ENCODE results near the gene KANSL1.
A peak's percentile ranks its signal among the peaks of the same experiment; 100 is the strongest.
"Not testable (repeated sequence)": the region's sequence is repeated elsewhere in the genome, so short reads cannot be mapped to it uniquely, and the experiment has no call there.

Gene KANSL1

DNA sequence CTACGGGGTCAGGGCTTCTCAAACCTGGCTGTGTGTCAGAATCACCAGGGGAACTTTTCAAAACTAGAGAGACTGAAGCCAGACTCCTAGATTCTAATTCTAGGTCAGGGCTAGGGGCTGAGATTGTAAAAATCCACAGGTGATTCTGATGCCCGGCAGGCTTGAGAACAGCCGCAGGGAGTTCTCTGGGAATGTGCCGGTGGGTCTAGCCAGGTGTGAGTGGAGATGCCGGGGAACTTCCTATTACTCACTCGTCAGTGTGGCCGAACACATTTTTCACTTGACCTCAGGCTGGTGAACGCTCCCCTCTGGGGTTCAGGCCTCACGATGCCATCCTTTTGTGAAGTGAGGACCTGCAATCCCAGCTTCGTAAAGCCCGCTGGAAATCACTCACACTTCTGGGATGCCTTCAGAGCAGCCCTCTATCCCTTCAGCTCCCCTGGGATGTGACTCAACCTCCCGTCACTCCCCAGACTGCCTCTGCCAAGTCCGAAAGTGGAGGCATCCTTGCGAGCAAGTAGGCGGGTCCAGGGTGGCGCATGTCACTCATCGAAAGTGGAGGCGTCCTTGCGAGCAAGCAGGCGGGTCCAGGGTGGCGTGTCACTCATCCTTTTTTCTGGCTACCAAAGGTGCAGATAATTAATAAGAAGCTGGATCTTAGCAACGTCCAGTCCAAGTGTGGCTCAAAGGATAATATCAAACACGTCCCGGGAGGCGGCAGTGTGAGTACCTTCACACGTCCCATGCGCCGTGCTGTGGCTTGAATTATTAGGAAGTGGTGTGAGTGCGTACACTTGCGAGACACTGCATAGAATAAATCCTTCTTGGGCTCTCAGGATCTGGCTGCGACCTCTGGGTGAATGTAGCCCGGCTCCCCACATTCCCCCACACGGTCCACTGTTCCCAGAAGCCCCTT is 183.3 kb downstream of the KANSL1 start:
- Histone ChIP-seq H3K9ac (ENCODE audit: low read length in 5 of 5) (no peak overlapping the region), H3K36me3 (ENCODE audit: control insufficient read depth in 5 of 5, insufficient read depth in 5 of 5, low read length in 5 of 5) (no peaks in the 10 kb centered on the region), H3K9me3 (ENCODE audit: control insufficient read depth in 5 of 5, low read length in 5 of 5) (no peaks in the 10 kb centered on the region), H3K27ac (ENCODE audit: low read depth, low read length) (no peak overlapping the region), H3K4me1 (ENCODE audit: control insufficient read depth in 5 of 5, insufficient read depth in 5 of 5, low read length in 5 of 5) (peaks cover 0 to 35% (median 13%) of the 10 kb centered on the region in 5 donors), H3K4me3 (ENCODE audit: low read depth in 1 of 5, low read length in 5 of 5) (peak overlapping the region in 1 of 5 donors; percentile 11), H3K27me3 (ENCODE audit: control insufficient read depth in 5 of 5, insufficient read depth in 4 of 5, low read length in 5 of 5) (no peaks in the 10 kb centered on the region)

DNA sequence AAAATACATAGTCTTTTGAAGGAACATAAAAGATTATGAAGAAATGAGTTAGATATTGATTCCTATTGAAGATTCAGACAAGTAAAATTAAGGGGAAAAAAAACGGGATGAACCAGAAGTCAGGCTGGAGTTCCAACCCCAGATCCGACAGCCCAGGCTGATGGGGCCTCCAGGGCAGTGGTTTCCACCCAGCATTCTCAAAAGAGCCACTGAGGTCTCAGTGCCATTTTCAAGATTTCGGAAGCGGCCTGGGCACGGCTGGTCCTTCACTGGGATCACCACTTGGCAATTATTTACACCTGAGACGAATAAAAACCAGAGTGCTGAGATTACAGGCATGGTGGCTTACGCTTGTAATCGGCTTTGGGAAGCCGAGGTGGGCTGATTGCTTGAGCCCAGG is 184.6 kb downstream of the KANSL1 start:
- Histone ChIP-seq H3K4me1 (ENCODE audit: control insufficient read depth in 5 of 5, insufficient read depth in 5 of 5, low read length in 5 of 5) (peaks cover 2 to 39% (median 9%) of the 10 kb centered on the region in 5 donors), H3K9me3 (ENCODE audit: control insufficient read depth in 5 of 5, low read length in 5 of 5) (no peaks in the 10 kb centered on the region), H3K36me3 (ENCODE audit: control insufficient read depth in 5 of 5, insufficient read depth in 5 of 5, low read length in 5 of 5) (no peaks in the 10 kb centered on the region), H3K9ac (ENCODE audit: low read length in 5 of 5) (no peak overlapping the region), H3K4me3 (ENCODE audit: low read depth in 1 of 5, low read length in 5 of 5) (no peak overlapping the region), H3K27me3 (ENCODE audit: control insufficient read depth in 5 of 5, insufficient read depth in 4 of 5, low read length in 5 of 5) (no peaks in the 10 kb centered on the region), H3K27ac (ENCODE audit: low read depth, low read length) (no peak overlapping the region)

DNA sequence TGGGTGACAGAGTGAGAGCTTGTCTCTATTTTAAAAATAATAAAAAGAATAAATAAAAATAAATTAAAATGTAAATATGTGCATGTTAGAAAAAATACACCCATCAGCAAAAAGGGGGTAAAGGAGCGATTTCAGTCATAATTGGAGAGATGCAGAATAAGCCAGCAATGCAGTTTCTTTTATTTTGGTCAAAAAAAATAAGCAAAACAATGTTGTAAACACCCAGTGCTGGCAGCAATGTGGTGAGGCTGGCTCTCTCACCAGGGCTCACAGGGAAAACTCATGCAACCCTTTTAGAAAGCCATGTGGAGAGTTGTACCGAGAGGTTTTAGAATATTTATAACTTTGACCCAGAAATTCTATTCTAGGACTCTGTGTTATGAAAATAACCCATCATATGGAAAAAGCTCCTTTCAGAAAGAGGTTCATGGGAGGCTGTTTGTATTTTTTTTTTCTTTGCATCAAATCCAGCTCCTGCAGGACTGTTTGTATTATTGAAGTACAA is 185.7 kb downstream of the KANSL1 start:
- Histone ChIP-seq H3K4me3 (ENCODE audit: low read depth in 1 of 5, low read length in 5 of 5) (no peak overlapping the region), H3K36me3 (ENCODE audit: control insufficient read depth in 5 of 5, insufficient read depth in 5 of 5, low read length in 5 of 5) (no peaks in the 10 kb centered on the region), H3K9ac (ENCODE audit: low read length in 5 of 5) (no peak overlapping the region), H3K4me1 (ENCODE audit: control insufficient read depth in 5 of 5, insufficient read depth in 5 of 5, low read length in 5 of 5) (peaks cover 2 to 41% (median 16%) of the 10 kb centered on the region in 5 donors), H3K9me3 (ENCODE audit: control insufficient read depth in 5 of 5, low read length in 5 of 5) (no peaks in the 10 kb centered on the region), H3K27ac (ENCODE audit: low read depth, low read length) (no peak overlapping the region), H3K27me3 (ENCODE audit: control insufficient read depth in 5 of 5, insufficient read depth in 4 of 5, low read length in 5 of 5) (no peaks in the 10 kb centered on the region)

DNA sequence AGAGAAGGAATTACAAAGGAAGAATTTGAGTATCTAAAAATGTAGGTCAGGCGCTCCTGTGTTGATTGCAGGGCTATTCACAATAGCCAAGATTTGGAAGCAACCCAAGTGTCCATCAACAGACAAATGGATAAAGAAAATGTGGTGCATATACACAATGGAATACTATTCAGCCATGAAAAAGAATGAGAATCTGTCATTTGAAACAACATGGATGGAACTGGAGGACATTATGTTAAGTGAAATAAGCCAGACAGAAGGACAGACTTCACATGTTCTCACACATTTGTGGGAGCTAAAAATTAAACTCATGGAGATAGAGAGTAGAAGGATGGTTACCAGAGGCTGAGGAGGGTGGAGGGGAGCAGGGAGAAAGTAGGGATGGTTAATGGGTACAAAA is 187.1 kb downstream of the KANSL1 start:
- not testable (repeated sequence) for H3K4me3 ChIP-seq (ENCODE audit: low read depth in 1 of 5, low read length in 5 of 5); H3K9ac ChIP-seq (ENCODE audit: low read length in 5 of 5); H3K36me3 ChIP-seq (ENCODE audit: control insufficient read depth in 5 of 5, insufficient read depth in 5 of 5, low read length in 5 of 5); H3K9me3 ChIP-seq (ENCODE audit: control insufficient read depth in 5 of 5, low read length in 5 of 5); H3K27me3 ChIP-seq (ENCODE audit: control insufficient read depth in 5 of 5, insufficient read depth in 4 of 5, low read length in 5 of 5); H3K27ac ChIP-seq (ENCODE audit: low read depth, low read length)
- peaks cover 2 to 41% (median 16%) of the 10 kb centered on the region in 5 donors for H3K4me1 ChIP-seq (ENCODE audit: control insufficient read depth in 5 of 5, insufficient read depth in 5 of 5, low read length in 5 of 5)

DNA sequence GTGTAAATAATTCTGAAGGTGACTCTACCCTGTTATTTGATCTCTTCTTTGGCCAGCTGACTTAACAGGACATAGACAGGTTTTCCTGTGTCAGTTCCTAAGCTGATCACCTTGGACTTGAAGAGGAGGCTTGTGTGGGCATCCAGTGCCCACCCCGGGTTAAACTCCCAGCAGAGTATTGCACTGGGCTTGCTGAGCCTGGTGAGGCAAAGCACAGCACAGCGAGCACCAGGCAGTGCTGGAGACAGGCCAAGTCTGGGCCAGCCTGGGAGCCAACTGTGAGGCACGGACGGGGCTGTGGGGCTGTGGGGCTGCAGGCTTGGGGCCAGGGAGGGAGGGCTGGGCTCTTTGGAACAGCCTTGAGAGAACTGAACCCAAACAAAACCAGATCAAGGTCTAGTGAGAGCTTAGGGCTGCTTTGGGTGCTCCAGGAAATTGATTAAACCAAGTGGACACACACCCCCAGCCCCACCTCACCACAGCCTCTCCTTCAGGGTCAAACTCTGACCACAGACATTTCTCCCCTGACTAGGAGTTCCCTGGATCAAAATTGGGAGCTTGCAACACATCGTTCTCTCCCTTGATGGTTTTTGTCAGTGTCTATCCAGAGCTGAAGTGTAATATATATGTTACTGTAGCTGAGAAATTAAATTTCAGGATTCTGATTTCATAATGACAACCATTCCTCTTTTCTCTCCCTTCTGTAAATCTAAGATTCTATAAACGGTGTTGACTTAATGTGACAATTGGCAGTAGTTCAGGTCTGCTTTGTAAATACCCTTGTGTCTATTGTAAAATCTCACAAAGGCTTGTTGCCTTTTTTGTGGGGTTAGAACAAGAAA is 189.1 kb downstream of the KANSL1 start:
- Histone ChIP-seq H3K4me1 (ENCODE audit: control insufficient read depth in 5 of 5, insufficient read depth in 5 of 5, low read length in 5 of 5) (peaks cover 2 to 36% (median 20%) of the 10 kb centered on the region in 5 donors), H3K9me3 (ENCODE audit: control insufficient read depth in 5 of 5, low read length in 5 of 5) (no peaks in the 10 kb centered on the region), H3K9ac (ENCODE audit: low read length in 5 of 5) (no peak overlapping the region), H3K36me3 (ENCODE audit: control insufficient read depth in 5 of 5, insufficient read depth in 5 of 5, low read length in 5 of 5) (no peaks in the 10 kb centered on the region), H3K27ac (ENCODE audit: low read depth, low read length) (no peak overlapping the region), H3K4me3 (ENCODE audit: low read depth in 1 of 5, low read length in 5 of 5) (no peak overlapping the region), H3K27me3 (ENCODE audit: control insufficient read depth in 5 of 5, insufficient read depth in 4 of 5, low read length in 5 of 5) (no peaks in the 10 kb centered on the region)

DNA sequence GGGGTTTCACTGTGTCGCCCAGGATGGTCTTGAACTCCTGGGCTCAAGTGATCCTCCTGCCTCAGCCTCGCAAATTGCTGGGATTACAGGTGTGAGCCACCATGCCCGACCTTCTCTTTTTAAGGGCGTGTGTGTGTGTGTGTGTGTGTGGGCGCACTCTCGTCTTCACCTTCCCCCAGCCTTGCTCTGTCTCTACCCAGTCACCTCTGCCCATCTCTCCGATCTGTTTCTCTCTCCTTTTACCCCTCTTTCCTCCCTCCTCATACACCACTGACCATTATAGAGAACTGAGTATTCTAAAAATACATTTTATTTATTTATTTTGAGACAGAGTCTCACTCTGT is 190.3 kb downstream of the KANSL1 start:
- Histone ChIP-seq H3K9me3 (ENCODE audit: control insufficient read depth in 5 of 5, low read length in 5 of 5) (no peaks in the 10 kb centered on the region), H3K4me1 (ENCODE audit: control insufficient read depth in 5 of 5, insufficient read depth in 5 of 5, low read length in 5 of 5) (peaks cover 2 to 37% (median 19%) of the 10 kb centered on the region in 5 donors), H3K36me3 (ENCODE audit: control insufficient read depth in 5 of 5, insufficient read depth in 5 of 5, low read length in 5 of 5) (no peaks in the 10 kb centered on the region), H3K27me3 (ENCODE audit: control insufficient read depth in 5 of 5, insufficient read depth in 4 of 5, low read length in 5 of 5) (no peaks in the 10 kb centered on the region), H3K4me3 (ENCODE audit: low read depth in 1 of 5, low read length in 5 of 5) (no peak overlapping the region), H3K27ac (ENCODE audit: low read depth, low read length) (no peak overlapping the region), H3K9ac (ENCODE audit: low read length in 5 of 5) (no peak overlapping the region)

DNA sequence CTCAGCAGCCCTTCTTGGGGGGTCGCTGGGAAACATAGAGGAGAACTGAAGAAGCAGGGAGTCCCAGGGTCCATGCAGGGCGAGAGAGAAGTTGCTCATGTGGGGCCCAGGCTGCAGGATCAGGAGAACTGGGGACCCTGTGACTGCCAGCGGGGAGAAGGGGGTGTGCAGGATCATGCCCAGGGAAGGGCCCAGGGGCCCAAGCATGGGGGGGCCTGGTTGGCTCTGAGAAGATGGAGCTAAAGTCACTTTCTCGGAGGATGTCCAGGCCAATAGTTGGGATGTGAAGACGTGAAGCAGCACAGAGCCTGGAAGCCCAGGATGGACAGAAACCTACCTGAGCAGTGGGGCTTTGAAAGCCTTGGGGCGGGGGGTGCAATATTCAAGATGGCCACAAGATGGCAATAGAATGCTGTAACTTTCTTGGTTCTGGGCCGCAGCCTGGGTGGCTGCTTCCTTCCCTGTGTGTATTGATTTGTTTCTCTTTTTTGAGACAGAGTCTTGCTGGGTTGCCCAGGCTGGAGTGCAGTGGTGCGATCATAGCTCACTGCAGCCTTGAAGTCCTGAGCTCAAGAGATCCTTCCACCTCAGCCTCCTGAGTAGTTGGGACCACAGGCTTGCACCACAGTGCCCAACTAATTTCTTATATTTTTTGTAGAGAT is 190.8 kb downstream of the KANSL1 start:
- Histone ChIP-seq H3K9ac (ENCODE audit: low read length in 5 of 5) (no peak overlapping the region), H3K27ac (ENCODE audit: low read depth, low read length) (no peak overlapping the region), H3K9me3 (ENCODE audit: control insufficient read depth in 5 of 5, low read length in 5 of 5) (no peaks in the 10 kb centered on the region), H3K27me3 (ENCODE audit: control insufficient read depth in 5 of 5, insufficient read depth in 4 of 5, low read length in 5 of 5) (no peaks in the 10 kb centered on the region), H3K36me3 (ENCODE audit: control insufficient read depth in 5 of 5, insufficient read depth in 5 of 5, low read length in 5 of 5) (no peaks in the 10 kb centered on the region), H3K4me1 (ENCODE audit: control insufficient read depth in 5 of 5, insufficient read depth in 5 of 5, low read length in 5 of 5) (peaks cover 2 to 32% (median 19%) of the 10 kb centered on the region in 5 donors), H3K4me3 (ENCODE audit: low read depth in 1 of 5, low read length in 5 of 5) (no peak overlapping the region)

DNA sequence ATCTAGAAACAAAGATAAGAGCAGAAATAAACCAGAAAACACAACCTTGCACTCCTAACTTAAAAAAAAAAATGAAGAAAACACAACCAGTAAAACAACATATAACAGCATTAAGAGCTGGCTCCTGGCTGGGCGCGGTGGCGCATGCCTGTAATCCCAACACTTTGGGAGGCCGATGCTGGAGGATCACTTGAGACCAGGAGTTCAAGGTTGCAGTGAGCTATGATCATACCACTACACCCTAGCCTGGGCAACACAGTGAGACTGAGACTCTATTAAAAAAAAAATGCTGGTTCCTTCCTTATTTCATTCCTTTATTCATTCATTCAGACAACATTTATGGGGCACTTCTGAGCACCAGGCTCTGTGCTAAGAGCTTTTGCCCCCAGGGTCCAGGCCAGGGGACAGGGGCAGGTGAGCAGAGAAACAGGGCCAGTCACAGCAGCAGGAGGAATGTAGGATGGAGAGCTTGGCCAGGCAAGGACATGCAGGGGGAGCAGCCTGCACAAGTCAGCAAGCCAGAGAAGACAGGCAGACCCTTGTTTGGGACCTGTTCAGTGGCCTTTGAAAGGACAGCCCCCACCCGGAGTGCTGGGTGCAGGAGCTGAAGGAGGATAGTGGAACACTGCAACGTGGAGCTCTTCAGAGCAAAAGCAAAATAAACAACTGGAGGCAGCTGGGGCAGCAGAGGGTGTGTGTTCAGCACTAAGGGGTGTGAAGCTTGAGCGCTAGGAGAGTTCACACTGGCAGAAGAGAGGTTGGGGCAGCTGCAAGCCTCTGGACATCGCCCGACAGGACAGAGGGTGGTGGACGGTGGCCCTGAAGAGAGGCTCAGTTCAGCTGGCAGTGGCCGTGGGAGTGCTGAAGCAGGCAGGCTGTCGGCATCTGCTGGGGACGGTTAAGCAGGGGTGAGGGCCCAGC is 191.6 kb downstream of the KANSL1 start:
- no peaks in the 10 kb centered on the region for H3K36me3 ChIP-seq (ENCODE audit: control insufficient read depth in 5 of 5, insufficient read depth in 5 of 5, low read length in 5 of 5)
- no peak overlapping the region for H3K4me3 ChIP-seq (ENCODE audit: low read depth in 1 of 5, low read length in 5 of 5)
- H3K9ac ChIP-seq (ENCODE audit: low read length in 5 of 5) = no peak overlapping the region
- no peaks in the 10 kb centered on the region for H3K9me3 ChIP-seq (ENCODE audit: control insufficient read depth in 5 of 5, low read length in 5 of 5)
- H3K27me3 ChIP-seq (ENCODE audit: control insufficient read depth in 5 of 5, insufficient read depth in 4 of 5, low read length in 5 of 5) = no peaks in the 10 kb centered on the region
- peaks cover 2 to 28% (median 19%) of the 10 kb centered on the region in 5 donors for H3K4me1 ChIP-seq (ENCODE audit: control insufficient read depth in 5 of 5, insufficient read depth in 5 of 5, low read length in 5 of 5)
- no peak overlapping the region for H3K27ac ChIP-seq (ENCODE audit: low read depth, low read length)

DNA sequence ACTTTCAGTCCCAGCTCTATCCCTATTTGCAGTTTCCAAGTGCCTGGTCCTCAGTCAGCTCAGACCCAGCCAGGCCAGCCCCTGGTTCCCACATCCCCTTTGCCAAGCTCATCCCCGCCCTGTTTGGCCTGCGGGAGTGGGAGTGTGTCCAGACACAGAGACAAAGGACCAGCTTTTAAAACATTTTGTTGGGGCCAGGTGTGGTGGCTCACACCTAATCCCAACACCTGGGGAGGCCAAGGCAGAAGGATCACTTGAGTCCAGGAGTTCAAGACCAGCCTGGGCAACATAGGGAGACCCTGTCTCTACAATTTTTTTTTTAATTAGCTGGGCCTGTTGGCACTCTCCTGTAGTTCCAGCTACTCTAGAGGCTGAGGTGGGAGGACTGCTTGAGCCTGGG is 192.5 kb downstream of the KANSL1 start:
- Histone ChIP-seq H3K27me3 (ENCODE audit: control insufficient read depth in 5 of 5, insufficient read depth in 4 of 5, low read length in 5 of 5) (no peaks in the 10 kb centered on the region), H3K9me3 (ENCODE audit: control insufficient read depth in 5 of 5, low read length in 5 of 5) (no peaks in the 10 kb centered on the region), H3K36me3 (ENCODE audit: control insufficient read depth in 5 of 5, insufficient read depth in 5 of 5, low read length in 5 of 5) (no peaks in the 10 kb centered on the region), H3K4me1 (ENCODE audit: control insufficient read depth in 5 of 5, insufficient read depth in 5 of 5, low read length in 5 of 5) (peaks cover 2 to 33% (median 24%) of the 10 kb centered on the region in 5 donors), H3K4me3 (ENCODE audit: low read depth in 1 of 5, low read length in 5 of 5) (no peak overlapping the region), H3K9ac (ENCODE audit: low read length in 5 of 5) (no peak overlapping the region), H3K27ac (ENCODE audit: low read depth, low read length) (no peak overlapping the region)

Measured in subcutaneous abdominal adipose tissue (tissue), 5 donors.